GM23248 (cell line): ENCODE data around the gene DOCK3.

Source experiments
- EZH2 ChIP-seq: fragments of 200-600 bp; sonication (generic); IDR thresholded peaks from 2 replicates; pipeline ENCODE4 v1.6.1; 2018; ENCODE audit warnings: antibody characterized with exemption, mild to moderate bottlenecking; ENCODE audit not compliant: insufficient read depth, poor library complexity, severe bottlenecking
- EZH2phosphoT487 ChIP-seq: fragments of 200-600 bp; sonication (generic); IDR thresholded peaks from 2 replicates; pipeline ENCODE4 v1.6.1; 2018; ENCODE audit warnings: antibody characterized with exemption, moderate library complexity, mild to moderate bottlenecking, low read depth; ENCODE audit not compliant: insufficient read depth

DNA sequence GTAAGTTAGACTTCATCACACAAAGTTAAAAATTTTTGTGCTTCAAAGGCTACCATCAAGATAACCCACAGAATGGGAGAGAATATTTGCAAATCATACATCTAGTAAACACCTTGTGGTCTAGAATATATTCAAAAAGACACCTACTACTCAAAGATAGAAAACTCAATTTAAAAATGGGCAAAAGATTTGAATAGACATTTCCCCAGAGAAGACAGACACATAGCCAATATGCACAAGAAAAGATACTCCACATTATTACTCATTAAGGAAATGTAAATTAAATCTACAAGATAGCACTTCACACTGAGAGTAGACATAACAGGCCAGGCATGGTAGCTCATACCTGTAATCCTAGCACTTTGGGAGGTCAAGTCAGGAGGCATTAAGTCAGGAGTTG, 622.6 kb downstream of the DOCK3 start:
- TF ChIP-seq EZH2phosphoT487 (no peak), EZH2 (no peak)
